Measurements from ENCODE around the gene FOXL1.

Gene FOXL1

DNA sequence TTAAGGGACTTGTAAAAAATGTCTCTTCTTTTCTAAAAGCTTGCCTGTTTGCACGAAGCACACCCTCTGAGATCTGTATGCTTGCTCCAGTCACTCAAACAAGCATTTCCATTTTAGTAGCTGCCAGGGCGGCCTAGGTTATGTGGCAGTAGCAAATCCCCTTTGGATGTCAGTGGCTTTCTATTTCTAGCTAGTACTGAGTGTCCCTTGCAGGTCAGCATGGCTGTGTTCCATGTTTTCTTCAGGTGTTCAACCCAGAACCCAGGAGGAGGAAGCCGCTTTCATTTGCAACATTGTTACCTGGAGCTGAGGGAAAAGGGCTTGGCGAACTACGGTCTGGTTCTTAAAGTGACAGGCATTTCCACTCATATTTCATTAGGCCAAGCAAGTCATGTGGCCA is 36.4 kb downstream of the FOXL1 start:
- no peaks in the 10 kb centered on the region for H3K36me3 Mint-ChIP-seq

DNA sequence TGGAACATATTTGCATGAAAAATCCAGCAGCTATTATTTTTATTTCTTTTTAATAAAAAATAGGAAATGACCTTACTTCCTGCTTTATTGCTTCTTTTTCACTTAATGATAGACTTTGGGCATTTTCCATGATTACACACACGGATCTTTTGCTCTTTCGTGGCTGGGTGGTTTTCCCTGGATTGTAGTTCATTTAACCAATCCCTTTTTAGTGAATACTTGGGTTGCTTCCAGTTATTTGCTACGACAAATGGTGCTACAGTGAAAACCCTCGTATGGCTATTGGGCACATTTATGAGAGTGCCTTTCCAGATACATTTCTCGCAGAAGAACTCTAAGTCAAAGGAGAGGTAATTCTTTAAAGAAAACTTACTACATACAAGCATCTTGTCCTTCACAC is 38.6 kb downstream of the FOXL1 start:
- no peaks in the 10 kb centered on the region for H3K9me3 Mint-ChIP-seq
- H3K36me3 Mint-ChIP-seq = no peaks in the 10 kb centered on the region
- peaks cover 9% of the 10 kb centered on the region for H3K27me3 Mint-ChIP-seq
- H3K4me1 Mint-ChIP-seq = no peaks in the 10 kb centered on the region
- H3K27ac Mint-ChIP-seq = no peak overlapping the region
- no peak for ATAC-seq
- no peak overlapping the region for H3K4me3 Mint-ChIP-seq

More for the DNA sequence above, 36.4 kb downstream of the FOXL1 start:
- peaks cover 17% of the 10 kb centered on the region for H3K27me3 Mint-ChIP-seq
- no peak overlapping the region for H3K4me3 Mint-ChIP-seq
- no peaks in the 10 kb centered on the region for H3K4me1 Mint-ChIP-seq
- H3K9me3 Mint-ChIP-seq = no peaks in the 10 kb centered on the region
- no peak overlapping the region for H3K27ac Mint-ChIP-seq
- no peak for ATAC-seq

DNA sequence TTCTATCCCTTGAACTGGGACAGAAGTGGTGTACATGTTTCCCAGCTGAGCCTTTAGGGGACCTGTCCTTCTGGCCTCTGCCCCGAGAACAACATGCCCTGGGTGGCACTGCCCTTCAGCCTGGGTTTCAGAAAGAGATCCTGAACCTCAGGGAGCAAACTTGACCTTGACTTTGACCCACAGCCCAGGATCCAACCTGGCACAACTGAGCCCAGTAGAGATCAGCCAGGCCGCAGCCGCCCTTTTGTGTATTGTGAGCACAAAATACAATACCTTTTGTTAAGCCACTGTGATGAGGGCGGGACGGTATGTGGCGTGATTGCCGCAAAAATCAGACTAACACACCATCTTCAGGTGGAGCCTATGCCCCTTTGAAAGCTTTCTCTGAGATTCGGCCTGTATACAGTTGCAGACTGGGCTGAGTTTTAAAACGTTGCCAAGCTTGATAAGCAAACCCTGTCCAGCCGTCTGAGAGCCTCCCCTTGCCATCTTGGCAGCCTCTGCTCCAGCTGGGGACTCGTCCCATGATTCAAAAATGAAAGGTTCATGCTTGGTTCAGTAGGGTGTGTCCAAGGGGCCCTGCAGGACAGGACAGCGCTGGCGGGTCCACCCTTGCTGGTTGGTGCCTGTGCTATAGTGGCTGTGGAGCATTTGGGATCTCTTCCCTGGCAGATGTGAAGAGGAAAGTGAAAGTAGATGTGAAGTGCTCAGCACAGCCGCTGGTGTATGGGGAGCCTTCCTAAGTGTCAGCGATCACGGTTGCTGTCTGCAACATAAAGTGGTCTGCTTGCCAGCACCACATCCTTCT is 40.3 kb downstream of the FOXL1 start:
- Mint-ChIP-seq H3K9me3 (no peaks in the 10 kb centered on the region), H3K27me3 (peaks cover 21% of the 10 kb centered on the region), H3K4me3 (no peak overlapping the region), H3K27ac (no peak overlapping the region), H3K4me1 (no peaks in the 10 kb centered on the region), H3K36me3 (no peaks in the 10 kb centered on the region)
- ATAC-seq = no peak

DNA sequence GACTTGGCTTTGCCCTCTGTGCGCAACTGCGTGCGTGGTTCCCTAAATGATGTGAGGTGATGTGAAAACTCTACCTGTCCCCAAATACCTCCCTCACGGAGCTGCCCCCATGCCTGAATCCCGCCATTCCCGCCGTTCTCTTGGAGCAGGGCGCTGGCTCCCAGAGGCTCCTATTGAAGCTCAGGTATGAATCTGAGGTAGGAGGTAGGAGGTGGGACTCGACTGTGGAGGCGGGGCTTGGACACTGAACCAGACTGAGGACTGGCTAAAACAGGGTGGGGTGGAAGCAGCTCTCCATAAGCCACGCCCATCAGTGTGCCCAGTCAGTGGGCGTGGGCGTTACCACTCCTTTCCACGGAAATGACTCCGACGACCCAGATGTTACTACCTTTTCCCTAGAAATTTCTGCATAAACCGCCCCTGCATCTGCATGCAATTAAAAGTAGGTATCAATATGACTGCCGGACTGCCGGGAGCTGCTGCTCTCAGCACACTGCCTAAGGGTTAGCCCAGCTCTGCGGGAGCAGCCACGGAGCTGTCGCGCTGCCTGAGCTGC is 41.0 kb downstream of the FOXL1 start:
- ATAC-seq = no peak
- Mint-ChIP-seq H3K9me3 (no peaks in the 10 kb centered on the region), H3K27ac (no peak overlapping the region)

DNA sequence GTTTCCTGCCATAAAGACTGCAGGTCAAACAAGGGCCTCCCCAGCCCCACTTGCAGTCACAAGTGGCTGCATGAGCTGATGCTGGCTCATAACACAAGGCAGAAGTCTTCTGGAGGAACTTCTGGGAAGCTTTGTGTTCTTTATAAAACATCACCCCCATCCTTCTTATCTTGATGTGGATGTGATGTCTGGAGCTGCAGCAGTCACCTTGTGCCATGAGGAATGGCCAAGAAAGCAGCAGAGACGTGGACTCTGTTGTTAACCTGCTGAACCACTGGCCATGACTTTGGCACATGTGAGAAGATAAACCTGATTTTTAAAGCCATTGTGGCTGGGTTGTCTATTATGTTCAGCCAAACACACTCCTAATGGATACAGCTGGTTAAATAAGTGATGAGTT is 41.8 kb downstream of the FOXL1 start:
- Mint-ChIP-seq H3K4me1 (no peaks in the 10 kb centered on the region), H3K27ac (no peak overlapping the region)

More for the DNA sequence above, 41.0 kb downstream of the FOXL1 start:
- H3K4me3 Mint-ChIP-seq = no peak overlapping the region
- no peaks in the 10 kb centered on the region for H3K36me3 Mint-ChIP-seq
- H3K4me1 Mint-ChIP-seq = no peaks in the 10 kb centered on the region
- H3K27me3 Mint-ChIP-seq = peaks cover 21% of the 10 kb centered on the region

DNA sequence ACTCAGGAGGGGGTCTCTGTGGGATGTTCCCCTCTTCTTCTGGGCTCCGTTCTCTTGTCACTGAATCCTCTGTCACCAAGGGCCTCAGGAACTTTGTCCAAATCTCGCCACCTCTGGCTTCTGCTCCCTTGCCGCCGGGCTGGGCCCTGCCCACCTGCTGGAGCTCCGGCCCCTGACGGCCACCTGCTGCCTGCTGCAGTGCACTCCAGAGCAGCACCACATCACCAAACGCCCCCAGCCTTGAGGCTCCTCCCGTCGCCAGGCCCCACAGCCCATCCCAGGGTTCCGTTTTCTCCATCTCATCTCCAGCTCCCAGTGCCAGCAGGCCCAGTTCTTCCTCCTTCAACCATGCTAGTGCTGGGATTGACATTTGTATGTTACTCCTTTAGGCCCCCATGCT is 43.6 kb downstream of the FOXL1 start:
- no peaks in the 10 kb centered on the region for H3K36me3 Mint-ChIP-seq
- H3K4me1 Mint-ChIP-seq = no peaks in the 10 kb centered on the region
- ATAC-seq = no peak
- peaks cover 21% of the 10 kb centered on the region for H3K27me3 Mint-ChIP-seq
- no peak overlapping the region for H3K4me3 Mint-ChIP-seq
- H3K9me3 Mint-ChIP-seq = no peaks in the 10 kb centered on the region
- H3K27ac Mint-ChIP-seq = no peak overlapping the region

More for the DNA sequence above, 41.8 kb downstream of the FOXL1 start:
- peaks cover 21% of the 10 kb centered on the region for H3K27me3 Mint-ChIP-seq
- H3K9me3 Mint-ChIP-seq = no peaks in the 10 kb centered on the region
- H3K36me3 Mint-ChIP-seq = no peaks in the 10 kb centered on the region
- ATAC-seq = no peak
- no peak overlapping the region for H3K4me3 Mint-ChIP-seq

DNA sequence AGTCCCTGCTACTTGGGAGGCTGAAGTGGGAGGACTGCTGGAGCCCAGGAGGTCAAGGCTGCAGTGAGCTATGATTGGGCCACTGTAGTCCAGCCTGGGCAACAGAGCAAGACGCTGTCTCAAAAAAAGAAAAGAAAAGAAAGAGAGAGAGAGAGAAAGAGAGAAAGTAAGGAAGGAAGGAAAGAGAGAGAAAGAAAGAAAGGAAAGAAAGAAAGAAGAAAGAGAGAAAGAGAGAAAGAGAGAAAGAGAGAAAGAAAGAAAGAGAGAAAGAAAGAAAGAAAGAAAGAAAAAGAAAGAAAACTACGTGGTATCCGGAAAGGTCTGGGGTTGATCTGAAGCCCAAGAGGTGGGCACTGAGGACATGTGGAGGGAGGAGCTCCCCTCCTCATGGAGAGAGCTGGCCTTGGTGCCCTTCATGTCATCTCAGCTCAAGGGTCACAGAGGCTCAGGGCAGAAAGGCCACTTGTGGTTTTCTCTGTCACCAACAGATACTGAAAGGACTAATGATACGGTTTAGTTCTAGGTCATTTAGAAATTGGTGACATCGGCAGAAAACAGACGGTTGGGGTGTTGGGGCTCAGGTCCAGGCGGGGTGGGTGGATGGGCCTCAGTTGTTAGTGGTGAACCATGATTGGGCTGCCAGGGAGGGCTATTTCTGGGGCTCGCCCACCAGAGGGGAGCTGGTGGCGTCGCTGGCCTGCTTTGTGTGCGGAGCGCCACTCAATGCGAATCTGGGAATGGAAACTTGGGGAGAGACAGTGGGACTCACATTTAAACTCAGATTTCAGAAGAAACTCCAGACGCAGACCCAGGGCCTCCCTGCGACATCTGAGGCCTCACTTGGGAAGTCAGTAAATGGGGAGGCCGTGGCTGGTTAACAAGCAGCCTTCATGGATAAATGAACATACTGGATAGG is 44.6 kb downstream of the FOXL1 start:
- Mint-ChIP-seq H3K4me3 (no peak overlapping the region), H3K27me3 (peaks cover 21% of the 10 kb centered on the region), H3K9me3 (no peaks in the 10 kb centered on the region), H3K27ac (no peak overlapping the region), H3K36me3 (no peaks in the 10 kb centered on the region), H3K4me1 (no peaks in the 10 kb centered on the region)
- no peak for ATAC-seq

DNA sequence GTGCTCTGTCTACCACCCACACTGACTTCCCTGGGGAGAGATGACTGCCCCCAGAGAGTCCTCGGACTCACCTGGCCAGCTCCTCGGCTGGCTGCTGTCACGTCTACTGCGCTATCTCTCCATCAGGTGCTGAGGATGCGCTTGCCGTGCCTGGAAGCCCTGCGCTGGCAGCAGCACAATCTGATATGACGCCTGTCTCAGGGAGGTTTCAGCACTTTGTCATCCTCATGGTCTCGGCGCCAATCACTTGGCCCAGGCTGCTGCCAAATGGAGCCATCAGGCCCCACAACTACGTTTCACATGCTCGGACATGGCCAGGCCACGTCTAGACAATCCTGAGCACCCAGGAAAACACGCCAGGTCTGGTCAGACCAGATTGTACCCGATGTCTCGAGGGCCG is 46.7 kb downstream of the FOXL1 start:
- no peaks in the 10 kb centered on the region for H3K4me1 Mint-ChIP-seq
- H3K36me3 Mint-ChIP-seq = no peaks in the 10 kb centered on the region
- H3K27ac Mint-ChIP-seq = no peak overlapping the region
- H3K27me3 Mint-ChIP-seq = peaks cover 21% of the 10 kb centered on the region
- no peaks in the 10 kb centered on the region for H3K9me3 Mint-ChIP-seq
- no peak for ATAC-seq
- no peak overlapping the region for H3K4me3 Mint-ChIP-seq

DNA sequence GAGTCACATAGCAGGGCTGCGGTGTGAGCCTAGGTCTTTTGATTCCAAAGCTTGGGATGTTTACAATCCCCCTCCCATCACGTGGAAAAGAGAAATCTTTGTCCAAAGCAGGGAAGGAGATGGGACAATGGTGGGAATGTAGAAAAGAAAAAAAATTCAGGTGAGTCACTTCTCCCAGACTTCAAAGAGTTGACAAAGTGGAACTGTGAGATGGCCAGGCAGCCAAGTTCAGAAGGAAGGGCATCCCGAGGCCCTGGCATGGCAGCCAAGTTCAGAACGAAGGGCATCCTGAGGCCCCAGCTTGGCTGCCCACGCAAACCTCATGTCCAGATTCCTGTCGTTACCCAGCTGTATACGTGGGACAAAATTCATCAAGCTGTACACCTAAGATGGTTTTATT is 47.5 kb downstream of the FOXL1 start:
- no peak for ATAC-seq
- H3K36me3 Mint-ChIP-seq = no peaks in the 10 kb centered on the region
- H3K4me1 Mint-ChIP-seq = peaks cover under 1% of the 10 kb centered on the region
- H3K9me3 Mint-ChIP-seq = no peaks in the 10 kb centered on the region
- H3K4me3 Mint-ChIP-seq = no peak overlapping the region
- no peak overlapping the region for H3K27ac Mint-ChIP-seq
- H3K27me3 Mint-ChIP-seq = peaks cover 24% of the 10 kb centered on the region

DNA sequence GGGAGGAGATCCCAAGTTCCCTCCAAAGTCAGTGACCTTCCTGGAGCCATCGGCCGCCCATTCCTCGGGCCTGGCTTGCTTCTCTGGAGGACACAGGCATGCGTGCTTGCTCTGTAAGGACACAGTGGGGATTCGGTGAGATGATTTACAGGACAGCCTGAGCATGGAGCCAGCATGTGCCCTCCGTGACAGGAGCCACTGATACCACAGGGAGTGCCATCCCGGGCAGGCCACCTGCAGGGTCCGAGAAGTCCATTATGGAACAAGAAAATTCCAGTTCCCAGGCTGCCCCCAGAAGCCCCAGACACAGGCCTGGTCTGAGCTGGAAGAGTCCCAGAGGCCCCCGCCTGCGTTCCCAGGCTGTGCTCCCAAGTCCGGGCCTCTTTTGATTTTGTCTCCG is 47.9 kb downstream of the FOXL1 start:
- Mint-ChIP-seq H3K9me3 (no peaks in the 10 kb centered on the region), H3K4me1 (peaks cover 5% of the 10 kb centered on the region), H3K27me3 (peaks cover 26% of the 10 kb centered on the region), H3K36me3 (no peaks in the 10 kb centered on the region), H3K27ac (no peak overlapping the region), H3K4me3 (no peak overlapping the region)
- ATAC-seq = no peak

DNA sequence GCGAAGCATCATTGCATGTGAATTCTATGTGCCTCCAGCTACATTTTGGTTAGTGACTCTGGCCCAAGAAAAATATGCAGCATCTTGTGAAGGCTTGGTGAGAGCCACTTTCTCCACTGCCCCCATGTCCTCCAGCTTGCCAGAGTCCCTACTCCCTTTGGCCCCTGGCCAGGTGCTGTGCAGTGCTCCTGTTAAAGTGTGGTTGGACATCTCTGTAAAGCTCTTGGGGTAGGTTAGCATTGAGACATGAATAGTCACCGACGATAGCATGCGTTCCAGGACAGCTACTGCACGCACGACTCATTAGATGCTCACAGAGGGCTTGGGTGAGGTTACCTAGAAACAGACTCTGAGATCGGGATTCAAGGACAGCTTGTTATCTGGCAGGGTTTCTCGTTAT is 48.6 kb downstream of the FOXL1 start:
- Mint-ChIP-seq H3K27me3 (peaks cover 23% of the 10 kb centered on the region), H3K9me3 (no peaks in the 10 kb centered on the region), H3K36me3 (no peaks in the 10 kb centered on the region), H3K4me3 (no peak overlapping the region), H3K4me1 (peaks cover 10% of the 10 kb centered on the region), H3K27ac (no peak overlapping the region)
- no peak for ATAC-seq

DNA sequence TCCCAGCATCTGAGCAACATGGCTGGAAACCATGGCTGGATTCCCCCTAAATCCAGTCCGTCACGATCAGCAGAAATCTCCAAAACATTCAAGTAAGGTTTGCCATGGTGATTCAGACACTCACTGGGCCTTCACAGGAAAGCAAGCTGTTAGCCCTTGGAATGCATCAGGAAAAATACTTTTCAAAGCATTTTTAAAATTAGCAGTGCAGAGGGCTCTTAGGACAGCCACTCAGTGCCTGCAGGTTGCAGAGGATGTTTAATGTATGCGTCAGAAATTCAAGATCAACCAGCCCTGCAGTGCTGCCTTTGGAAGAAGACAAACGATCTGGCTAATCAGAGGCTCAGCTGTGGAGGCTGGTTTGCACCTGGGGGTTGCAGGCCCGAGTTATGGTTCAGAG is 50.3 kb downstream of the FOXL1 start:
- Mint-ChIP-seq H3K27ac (no peak overlapping the region), H3K36me3 (no peaks in the 10 kb centered on the region), H3K4me1 (peaks cover 10% of the 10 kb centered on the region), H3K4me3 (no peak overlapping the region), H3K9me3 (peaks cover 2% of the 10 kb centered on the region), H3K27me3 (peaks cover 11% of the 10 kb centered on the region)
- ATAC-seq = no peak

DNA sequence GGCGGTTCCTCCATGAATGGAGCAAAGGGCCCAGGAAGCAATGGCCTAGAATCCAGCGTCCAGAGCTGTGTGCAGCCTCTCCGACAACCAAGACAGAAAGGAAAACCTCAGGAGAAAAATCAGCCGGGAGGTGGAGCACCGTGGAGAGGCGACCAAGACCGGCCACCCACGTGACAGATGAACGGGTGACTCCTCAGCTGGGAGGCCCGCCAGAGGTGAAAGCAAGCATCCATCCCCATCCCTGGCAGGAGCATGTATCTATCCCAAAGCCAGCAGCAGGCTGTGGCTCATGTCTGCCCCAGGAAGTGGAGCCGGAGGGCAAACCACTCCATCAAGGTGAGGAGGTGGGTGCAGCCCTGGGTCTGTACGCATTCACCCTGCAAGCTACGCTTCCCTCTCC is 52.1 kb downstream of the FOXL1 start:
- Mint-ChIP-seq H3K36me3 (no peaks in the 10 kb centered on the region), H3K4me3 (no peak overlapping the region), H3K27me3 (peaks cover 17% of the 10 kb centered on the region)

DNA sequence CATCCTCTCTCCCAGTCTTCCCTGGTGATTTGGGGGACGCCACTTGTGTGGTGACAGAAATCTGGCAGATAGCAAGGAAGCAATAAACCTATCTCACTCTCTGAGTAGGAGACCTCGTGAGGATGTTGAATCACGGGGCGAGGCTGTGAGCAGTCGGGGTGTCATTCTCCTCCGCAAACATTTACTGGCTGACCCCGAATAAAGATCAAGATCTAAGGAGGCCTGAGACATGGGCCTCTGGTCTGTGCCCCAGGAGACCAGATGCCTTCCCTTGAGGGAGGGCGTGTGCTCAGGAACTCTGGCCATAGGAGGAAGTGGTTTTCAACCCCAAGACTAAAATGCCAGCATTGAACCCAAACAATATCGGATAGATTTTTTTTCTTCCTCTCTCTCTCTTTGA is 53.1 kb downstream of the FOXL1 start:
- Mint-ChIP-seq H3K4me3 (no peak overlapping the region), H3K27me3 (peaks cover 27% of the 10 kb centered on the region), H3K9me3 (peaks cover 2% of the 10 kb centered on the region), H3K27ac (no peak overlapping the region), H3K36me3 (no peaks in the 10 kb centered on the region), H3K4me1 (peaks cover 10% of the 10 kb centered on the region)
- no peak for ATAC-seq

More for the DNA sequence above, 52.1 kb downstream of the FOXL1 start:
- Mint-ChIP-seq H3K27ac (no peak overlapping the region), H3K9me3 (peaks cover 2% of the 10 kb centered on the region), H3K4me1 (peaks cover 10% of the 10 kb centered on the region)
- no peak for ATAC-seq
